Osteocyte (in vitro differentiated cells): Measurements from ENCODE around the gene KLKB1. TPM values are rescaled to one million over a fixed set of nuclear protein-coding genes. Genes with fewer than 3 reads are reported as not detected.

Source experiments
- DNase-seq: peaks from one replicate; pipeline ENCODE4 v3.0.0; 2021; ENCODE audit warnings: mixed read lengths; ENCODE audit not compliant: unreplicated experiment; ENCODE audit errors: extremely low spot score
- H3K27ac Mint-ChIP-seq: one replicate; pipeline ENCODE4 v1.8.0; 2021; ENCODE audit warnings: mild to moderate bottlenecking, mixed read lengths; ENCODE audit not compliant: unreplicated experiment
- H3K27me3 Mint-ChIP-seq: one replicate; pipeline ENCODE4 v1.8.0; 2021; ENCODE audit warnings: mixed read lengths; ENCODE audit not compliant: unreplicated experiment
- H3K36me3 Mint-ChIP-seq: one replicate; pipeline ENCODE4 v1.8.0; 2021; ENCODE audit warnings: mixed read lengths; ENCODE audit not compliant: unreplicated experiment
- H3K4me1 Mint-ChIP-seq: one replicate; pipeline ENCODE4 v1.8.0; 2021; ENCODE audit warnings: mixed read lengths; ENCODE audit not compliant: unreplicated experiment
- H3K4me3 Mint-ChIP-seq: one replicate; pipeline ENCODE4 v1.8.0; 2021; ENCODE audit warnings: mild to moderate bottlenecking, moderate library complexity, mixed read lengths; ENCODE audit not compliant: unreplicated experiment
- H3K9me3 Mint-ChIP-seq: one replicate; pipeline ENCODE4 v1.8.0; 2021; ENCODE audit warnings: mixed read lengths; ENCODE audit not compliant: unreplicated experiment
- CTCF ChIP-seq: fragments of 200-600 bp; sonication (generic); IDR thresholded peaks from 2 replicates; pipeline ENCODE4 v1.5.0; 2021; ENCODE audit warnings: antibody characterized with exemption, mild to moderate bottlenecking, moderate library complexity
- total RNA-seq: library from RNA; stranded (reverse); gene quantifications from 2 replicates; pipeline ENCODE4 v1.2.1, GENCODE V29; 2021

KLKB1 gene
- total RNA-seq, 1 donor from 2014 or later, result 0.43 TPM

DNA sequence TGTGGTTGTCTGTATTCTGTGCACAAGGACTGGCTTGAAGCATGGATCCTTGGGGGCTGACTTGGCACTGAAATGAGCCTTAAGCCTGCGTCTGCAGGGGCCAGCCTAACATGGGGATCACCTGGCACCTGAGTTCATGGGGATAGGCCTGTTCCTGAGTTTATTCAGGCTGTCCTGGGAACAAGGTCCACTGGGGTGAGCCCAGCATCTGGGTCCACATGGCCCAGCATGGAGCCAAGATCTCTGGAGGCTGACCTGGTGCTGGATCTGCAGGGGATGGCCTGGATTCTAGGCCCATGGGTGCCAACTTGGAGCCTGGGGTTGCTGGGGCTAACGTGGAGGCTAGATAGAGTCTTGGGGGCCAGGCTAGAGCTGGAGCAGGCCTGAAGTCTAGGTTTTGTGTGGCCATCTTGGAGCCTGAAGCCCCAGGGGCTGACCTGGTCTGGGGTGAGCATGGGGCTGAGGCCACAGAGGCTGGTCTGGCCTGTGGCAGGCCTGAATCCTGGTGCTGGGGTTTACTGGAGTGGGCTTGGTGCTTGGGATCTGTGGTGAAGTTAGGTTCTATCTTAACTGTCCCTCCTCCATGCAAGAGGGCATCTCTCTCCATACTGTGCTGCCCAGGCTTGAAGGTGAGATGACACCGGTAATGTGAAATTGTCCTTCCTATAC lies 652 bp upstream of the KLKB1 start:
- DNase-seq, result no peak
- Mint-ChIP-seq H3K27me3 (peaks cover 9% of the 10 kb centered on the region), H3K27ac (no peak overlapping the region), H3K4me3 (no peak overlapping the region), H3K9me3 (peaks cover 22% of the 10 kb centered on the region), H3K36me3 (peaks cover 3% of the 10 kb centered on the region), H3K4me1 (peaks cover 17% of the 10 kb centered on the region)
- TF ChIP-seq CTCF, result no peak

GRCh38 chr4:186227744-186228513 lies 622 bp downstream of the KLKB1 start:
- no peak for DNase-seq
- H3K9me3 Mint-ChIP-seq, result peaks cover 15% of the 10 kb centered on the region
- H3K27me3 Mint-ChIP-seq, result no peaks in the 10 kb centered on the region
- H3K27ac Mint-ChIP-seq, result no peak overlapping the region
- peaks cover 17% of the 10 kb centered on the region for H3K4me1 Mint-ChIP-seq
- TF ChIP-seq CTCF, result no peak
- H3K4me3 Mint-ChIP-seq, result no peak overlapping the region
- H3K36me3 Mint-ChIP-seq, result peaks cover 3% of the 10 kb centered on the region

DNA sequence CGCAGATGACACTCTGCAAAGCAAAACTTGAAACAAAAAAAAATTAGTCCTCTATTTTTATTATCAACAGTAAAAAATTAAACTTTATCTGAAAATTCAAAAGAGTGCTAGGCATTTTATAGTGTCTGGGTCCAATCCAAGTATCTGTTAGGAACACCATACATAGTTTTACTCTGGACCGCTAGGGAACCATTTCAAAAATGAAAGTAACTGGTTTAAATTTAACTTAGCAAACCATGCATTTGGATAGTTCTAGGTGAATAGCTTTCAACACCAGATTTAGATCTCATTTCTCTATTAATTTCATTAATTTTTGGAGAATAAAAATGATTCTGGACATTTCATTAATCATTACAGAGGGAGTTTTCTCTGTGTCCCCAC lies 1.2 kb downstream of the KLKB1 start:
- Mint-ChIP-seq H3K4me3 (no peak overlapping the region), H3K36me3 (peaks cover 3% of the 10 kb centered on the region), H3K9me3 (peaks cover 15% of the 10 kb centered on the region), H3K27ac (no peak overlapping the region), H3K27me3 (no peaks in the 10 kb centered on the region), H3K4me1 (peaks cover 17% of the 10 kb centered on the region)
- TF ChIP-seq CTCF, result no peak
- DNase-seq, result no peak

GRCh38 chr4:186234367-186234766 lies 7.1 kb downstream of the KLKB1 start:
- no peak overlapping the region for H3K27ac Mint-ChIP-seq
- no peak for DNase-seq
- H3K36me3 Mint-ChIP-seq, result no peaks in the 10 kb centered on the region
- TF ChIP-seq CTCF, result no peak
- no peaks in the 10 kb centered on the region for H3K4me1 Mint-ChIP-seq
- no peaks in the 10 kb centered on the region for H3K27me3 Mint-ChIP-seq
- H3K4me3 Mint-ChIP-seq, result no peak overlapping the region
- H3K9me3 Mint-ChIP-seq, result no peaks in the 10 kb centered on the region

DNA sequence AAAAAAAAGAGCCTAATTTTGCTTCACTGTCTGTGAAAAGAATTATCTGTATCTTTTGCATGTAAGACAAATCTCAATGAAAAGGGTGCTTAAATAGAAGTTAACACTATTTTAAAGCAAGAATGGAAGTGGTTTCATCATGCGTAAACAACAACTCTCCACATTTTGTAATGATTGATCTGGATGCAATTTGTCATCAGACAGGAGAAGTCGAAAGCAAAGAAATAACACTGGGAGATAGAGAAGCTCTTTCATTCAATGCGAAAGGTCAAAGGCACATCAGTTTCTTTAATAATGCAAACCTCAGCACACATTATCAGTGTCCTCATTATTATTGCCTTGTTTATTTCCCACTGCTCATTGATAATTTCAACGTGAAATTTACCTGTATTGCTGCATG lies 8.8 kb downstream of the KLKB1 start:
- Mint-ChIP-seq H3K27me3 (no peaks in the 10 kb centered on the region), H3K36me3 (no peaks in the 10 kb centered on the region), H3K4me3 (no peak overlapping the region), H3K9me3 (no peaks in the 10 kb centered on the region), H3K27ac (no peak overlapping the region), H3K4me1 (no peaks in the 10 kb centered on the region)
- no peak for DNase-seq
- TF ChIP-seq CTCF, result no peak
